IMR-90 (cell line): ENCODE data around the gene ZNF488. TPM values are rescaled to one million over a fixed set of nuclear protein-coding genes. Genes with fewer than 3 reads are reported as not detected.

Source experiments
- ATAC-seq: fragments of 200-7000 bp; cut with Tn5 transposase; 2 replicates; pipeline ENCODE4 v1.9.1; 2020; ENCODE audit warnings: low read depth, mild to moderate bottlenecking, moderate library complexity
- BruUV-seq: library from RNA; stranded (reverse); fragments of 400-500 nt; replicated peaks from 2 replicates; lab custom pipeline; 2021; lab: Mats Ljungman, UMichigan
- CTCF ChIA-PET: fragments of 300-600 bp; formaldehyde crosslinking; extraction: SDS; loops from one replicate; lab custom pipeline; 2021; ENCODE audit warnings: antibody characterized with exemption; lab: Yijun Ruan, JAX
- POLR2A ChIA-PET: fragments of 300-600 bp; sonication (Branson Sonifier 250); formaldehyde crosslinking; loops from one replicate; lab custom pipeline; 2022; ENCODE audit warnings: antibody characterized with exemption; ENCODE audit not compliant: unreplicated experiment; lab: Charles Lee
- DNase-seq: peaks from one replicate; pipeline ENCODE4 v3.0.0; 2013
- H2AFZ ChIP-seq: replicated peaks from 2 replicates; pipeline ENCODE3; 2013; ENCODE audit warnings: low read length, mild to moderate bottlenecking; ENCODE audit not compliant: poor library complexity
- H2AK5ac ChIP-seq: 2 replicates; pipeline ENCODE4 v1.6.1; 2013; ENCODE audit warnings: low read depth, low read length, inconsistent platforms
- H2AK9ac ChIP-seq: replicated peaks from 2 replicates; pipeline ENCODE3; 2013; ENCODE audit warnings: mild to moderate bottlenecking, low read depth, low read length, moderate library complexity; ENCODE audit not compliant: poor library complexity
- H2BK120ac ChIP-seq: 2 replicates; pipeline ENCODE4 v1.6.1; 2013; ENCODE audit warnings: low read depth, low read length, inconsistent platforms
- H2BK15ac ChIP-seq: 3 replicates; pipeline ENCODE4 v1.6.1; 2013; ENCODE audit warnings: low read depth, low read length, inconsistent platforms
- H2BK20ac ChIP-seq: 2 replicates; pipeline ENCODE4 v1.6.1; 2013; ENCODE audit warnings: low read depth, mild to moderate bottlenecking, inconsistent platforms, low read length, moderate library complexity
- H2BK5ac ChIP-seq: 2 replicates; pipeline ENCODE4 v1.6.1; 2013; ENCODE audit warnings: mild to moderate bottlenecking, low read depth, low read length, inconsistent platforms; ENCODE audit not compliant: poor library complexity, severe bottlenecking
- H3K14ac ChIP-seq: replicated peaks from 2 replicates; pipeline ENCODE4 v1.6.1; 2013; ENCODE audit warnings: low read depth, low read length, inconsistent platforms
- H3K18ac ChIP-seq: 2 replicates; pipeline ENCODE4 v1.6.1; 2013; ENCODE audit warnings: low read depth, low read length, control low read depth
- H3K23ac ChIP-seq: 2 replicates; pipeline ENCODE4 v1.6.1; 2013; ENCODE audit warnings: low read depth, low read length, inconsistent platforms
- H3K27ac ChIP-seq: 2 replicates; pipeline ENCODE4 v1.5.1; 2013; ENCODE audit warnings: mild to moderate bottlenecking, control low read depth, low read length; ENCODE audit not compliant: insufficient read depth
- H3K27me3 ChIP-seq: 2 replicates; pipeline ENCODE4 v1.6.1; 2013; ENCODE audit warnings: low read length; ENCODE audit not compliant: control insufficient read depth, insufficient read depth
- H3K36me3 ChIP-seq: 2 replicates; pipeline ENCODE4 v1.6.1; 2013; ENCODE audit warnings: low read length, mixed read lengths; ENCODE audit not compliant: control insufficient read depth, insufficient read depth
- H3K4ac ChIP-seq: 2 replicates; pipeline ENCODE4 v1.6.1; 2013; ENCODE audit warnings: low read depth, low read length, inconsistent platforms
- H3K4me1 ChIP-seq: 2 replicates; pipeline ENCODE4 v1.6.1; 2013; ENCODE audit warnings: low read length, mixed read lengths; ENCODE audit not compliant: control insufficient read depth, insufficient read depth
- H3K4me2 ChIP-seq: 2 replicates; pipeline ENCODE4 v1.6.1; 2013; ENCODE audit warnings: low read depth, mild to moderate bottlenecking, control low read depth, low read length, moderate library complexity
- H3K4me3 ChIP-seq: 2 replicates; pipeline ENCODE4 v1.5.1; 2013; ENCODE audit warnings: low read depth, mild to moderate bottlenecking, control low read depth, low read length, moderate library complexity; ENCODE audit not compliant: insufficient read depth
- H3K56ac ChIP-seq: 2 replicates; pipeline ENCODE4 v1.6.1; 2013; ENCODE audit warnings: low read length, inconsistent platforms; ENCODE audit not compliant: insufficient read depth; ENCODE audit errors: extremely low read depth
- H3K79me1 ChIP-seq, 2 experiments: 2 replicates each; pipeline ENCODE4 v1.6.1; 2013; ENCODE audit warnings: low read length in 2 of 2, inconsistent platforms in 1 of 2, low read depth in 1 of 2
- H3K9ac ChIP-seq: 2 replicates; pipeline ENCODE4 v1.6.1; 2013; ENCODE audit warnings: low read depth, low read length, control low read depth
- H3K9me1 ChIP-seq: 2 replicates; pipeline ENCODE4 v1.6.1; 2013; ENCODE audit warnings: low read length, inconsistent platforms; ENCODE audit not compliant: insufficient read depth
- H3K9me3 ChIP-seq: 2 replicates; pipeline ENCODE4 v1.6.1; 2013; ENCODE audit warnings: low read length; ENCODE audit not compliant: control insufficient read depth, insufficient read depth
- H4K20me1 ChIP-seq: 2 replicates; pipeline ENCODE4 v1.6.1; 2013; ENCODE audit warnings: low read length, inconsistent platforms; ENCODE audit not compliant: insufficient read depth
- H4K5ac ChIP-seq: 2 replicates; pipeline ENCODE4 v1.6.1; 2013; ENCODE audit warnings: mild to moderate bottlenecking, low read depth, low read length, control low read depth
- H4K8ac ChIP-seq, 2 experiments: 2 replicates each; pipeline ENCODE4 v1.6.1; 2013; ENCODE audit warnings: low read depth in 2 of 2, low read length in 2 of 2, control low read depth in 1 of 2, inconsistent platforms in 1 of 2
- H4K91ac ChIP-seq: 2 replicates; pipeline ENCODE4 v1.6.1; 2013; ENCODE audit warnings: low read depth, low read length, inconsistent platforms; ENCODE audit not compliant: insufficient read depth
- BHLHE40 ChIP-seq: fragments of 150-350 bp; IDR thresholded peaks from 2 replicates; pipeline ENCODE4 v1.6.1; 2016; ENCODE audit warnings: mild to moderate bottlenecking, low read depth, low read length
- CEBPB ChIP-seq: IDR thresholded peaks from 2 replicates; pipeline ENCODE4 v1.6.1; 2012; ENCODE audit warnings: low read depth, low read length, improper control_type of control experiment
- CHD1 ChIP-seq: IDR thresholded peaks from 2 replicates; pipeline ENCODE4 v1.6.1; 2012; ENCODE audit warnings: low read depth, low read length, improper control_type of control experiment
- CTCF ChIP-seq: conservative IDR thresholded peaks from 2 replicates; pipeline ENCODE4 v1.5.1; 2012; ENCODE audit warnings: mild to moderate bottlenecking, low read depth, low read length, improper control_type of control experiment
- FOS ChIP-seq: fragments of 150-350 bp; IDR thresholded peaks from 2 replicates; pipeline ENCODE4 v1.6.1; 2016; ENCODE audit warnings: low read depth, low read length
- MAFK ChIP-seq: IDR thresholded peaks from 2 replicates; pipeline ENCODE4 v1.6.1; 2012; ENCODE audit warnings: low read depth, low read length, improper control_type of control experiment
- MAZ ChIP-seq: IDR thresholded peaks from 2 replicates; pipeline ENCODE4 v1.6.1; 2012; ENCODE audit warnings: low read depth, mild to moderate bottlenecking, low read length, improper control_type of control experiment, moderate library complexity, borderline replicate concordance
- MXI1 ChIP-seq: IDR thresholded peaks from 2 replicates; pipeline ENCODE4 v1.6.1; 2012; ENCODE audit warnings: low read depth, mild to moderate bottlenecking, low read length, moderate library complexity, borderline replicate concordance
- NFE2L2 ChIP-seq: fragments of 150-350 bp; IDR thresholded peaks from 2 replicates; pipeline ENCODE4 v1.6.1; 2016; ENCODE audit warnings: low read depth, mild to moderate bottlenecking, low read length
- POLR2A ChIP-seq: IDR thresholded peaks from 2 replicates; pipeline ENCODE4 v1.6.1; 2012; ENCODE audit warnings: mild to moderate bottlenecking, low read depth, low read length
- RAD21 ChIP-seq: IDR thresholded peaks from 2 replicates; pipeline ENCODE4 v1.6.1; 2012; ENCODE audit warnings: low read length, improper control_type of control experiment
- RCOR1 ChIP-seq: IDR thresholded peaks from 2 replicates; pipeline ENCODE4 v1.6.1; 2012; ENCODE audit warnings: mild to moderate bottlenecking, low read length, improper control_type of control experiment; ENCODE audit not compliant: insufficient replicate concordance
- RFX5 ChIP-seq: IDR thresholded peaks from 2 replicates; pipeline ENCODE4 v1.8.0; 2012; ENCODE audit warnings: low read depth, mild to moderate bottlenecking, low read length, moderate library complexity
- SMC3 ChIP-seq: fragments of 150-350 bp; IDR thresholded peaks from 2 replicates; pipeline ENCODE4 v1.6.1; 2016; ENCODE audit warnings: low read depth, mild to moderate bottlenecking, antibody characterized with exemption, low read length, moderate library complexity
- USF2 ChIP-seq: fragments of 150-350 bp; IDR thresholded peaks from 2 replicates; pipeline ENCODE4 v1.6.1; 2017; ENCODE audit warnings: mild to moderate bottlenecking, antibody characterized with exemption, low read length, low read depth
- WGBS, 2 experiments: methylation state at CpG; one replicate each; pipeline versions ENCODE4 v1.1.5 to v1.1.7; 2013; ENCODE audit warnings: missing lambda C conversion rate in 2 of 2; ENCODE audit not compliant: insufficient read length in 1 of 2; ENCODE audit errors: extremely low coverage in 2 of 2; 5-methylcytosine and 5-hydroxymethylcytosine counted together
- dilution Hi-C: fragments of 300-500 bp; cut with HindIII; formaldehyde crosslinking; loops from one replicate; pipeline ENCODE4 v1.14.3; 2018; ENCODE audit warnings: low sequenced_read_pairs; ENCODE audit not compliant: unreplicated experiment
- in situ Hi-C: fragments of 300-500 bp; cut with MboI; formaldehyde crosslinking; loops from 3 replicates; pipeline ENCODE4 v1.14.3; 2019; ENCODE audit warnings: low sequenced_read_pairs, inconsistent platforms, mixed read lengths
- intact Hi-C: fragments of 100-400 bp; cut with micrococcal nuclease; formaldehyde crosslinking; loops from 2 replicates; pipeline ENCODE4 v1.10.0; 2022
- polyA plus RNA-seq, 3 experiments: library from polyadenylated mRNA; depleted of rRNA; stranded (reverse); fragments of >200 nt; gene quantifications; 2 replicates each; pipeline ENCODE4 v1.2.3, GENCODE V29; 2012; ENCODE audit warnings: low replicate concordance in 1 of 3
- total RNA-seq: library from RNA; depleted of rRNA; stranded (reverse); fragments of >200 nt; gene quantifications from 2 replicates; pipeline ENCODE4 v1.2.3, GENCODE V29; 2012
- TF ChIP-seq, protein P1 (sequence below): fragments of 150-350 bp; IDR thresholded peaks from 2 replicates; pipeline ENCODE4 v1.6.1; 2016; ENCODE audit warnings: low read depth, mild to moderate bottlenecking, low read length, moderate library complexity, borderline replicate concordance

ZNF488 gene
- total and polyA plus RNA-seq, 2 of the 4 experiments (the other 2 are of a cell fraction): under 0.01 to 0.14 TPM

DNA sequence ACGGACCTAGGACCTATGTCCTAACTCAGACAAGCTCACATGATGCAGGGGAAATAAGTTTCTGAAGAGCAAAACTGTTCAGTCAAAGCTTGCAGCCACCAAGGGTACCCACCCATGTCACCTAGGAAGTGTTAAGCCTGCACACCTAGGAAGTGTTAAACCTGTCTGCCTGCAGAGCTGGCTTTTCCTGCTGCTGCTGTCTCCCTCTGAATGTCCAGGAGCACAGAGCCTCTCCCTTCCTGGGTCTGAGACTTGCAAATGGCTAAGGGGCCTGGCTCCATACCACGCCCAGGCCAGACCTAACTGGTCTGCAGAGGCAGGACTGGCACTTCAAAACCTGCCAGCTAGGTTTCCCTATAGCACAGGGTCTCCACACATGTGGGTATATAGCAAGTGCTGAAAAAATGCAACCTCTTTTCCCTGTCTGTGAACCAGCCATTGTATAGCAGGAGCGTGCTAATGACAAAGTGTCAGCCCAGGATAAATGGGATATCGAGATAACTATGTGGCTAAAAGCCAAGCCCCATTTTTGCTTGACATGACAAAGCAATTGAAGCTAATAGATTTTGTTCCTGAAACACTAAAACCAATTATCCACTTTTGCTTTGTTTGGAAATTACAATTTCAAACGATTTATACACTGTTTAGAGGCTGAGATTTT lies 60.3 kb downstream of the ZNF488 start:
- Histone ChIP-seq H2AFZ (no peak overlapping the region), H3K4ac (no peak overlapping the region)
- dilution Hi-C loops: no loop called here

More for the DNA sequence above, 60.3 kb downstream of the ZNF488 start:
- no peak overlapping the region for H3K14ac ChIP-seq
- no peak overlapping the region for H4K8ac ChIP-seq
- no peak overlapping the region for H2AK5ac ChIP-seq
- DNase-seq (no peak), ATAC-seq (no peak)
- no peak overlapping the region for H2BK20ac ChIP-seq
- no peaks in the 10 kb centered on the region for H3K4me1 ChIP-seq
- no peak overlapping the region for H3K27ac ChIP-seq
- no peak overlapping the region for H4K5ac ChIP-seq
- CTCF ChIA-PET: interaction anchor here (1.1 kb wide), 1 partner anchor 12 kb away, joined by 3 read pairs; no protein-coding TSS in a partner anchor
- no peaks in the 10 kb centered on the region for H3K79me1 ChIP-seq
- POLR2A ChIA-PET: no interaction called here
- H3K36me3 ChIP-seq: no peaks in the 10 kb centered on the region
- H2BK15ac ChIP-seq: no peak overlapping the region
- H3K18ac ChIP-seq: no peak overlapping the region
- H3K27me3 ChIP-seq: peaks cover 43% of the 10 kb centered on the region
- no peak overlapping the region for H2BK5ac ChIP-seq
- in situ Hi-C loops: no loop called here
- H3K9ac ChIP-seq: no peak overlapping the region
- H3K9me3 ChIP-seq: no peaks in the 10 kb centered on the region
- BruUV-seq: no TSS peak
- H3K9me1 ChIP-seq: peaks cover 4% of the 10 kb centered on the region; the same call in 1 of the 2 replicates
- TF ChIP-seq NFE2L2: no peak
- no peak for TF ChIP-seq FOS
- TF ChIP-seq CEBPB: no peak
- no peak for TF ChIP-seq CHD1
- no peak for TF ChIP-seq USF2
- TF ChIP-seq SMC3: no peak
- no peak for TF ChIP-seq CTCF
- no peak for TF ChIP-seq MXI1
- no peak for TF ChIP-seq RCOR1
- TF ChIP-seq RAD21: no peak
- TF ChIP-seq POLR2A: no peak
- no peak for TF ChIP-seq MAFK
- no peak for TF ChIP-seq BHLHE40
- TF ChIP-seq MAZ: no peak
- TF ChIP-seq RFX5: no peak
- TF ChIP-seq, protein P1, sequence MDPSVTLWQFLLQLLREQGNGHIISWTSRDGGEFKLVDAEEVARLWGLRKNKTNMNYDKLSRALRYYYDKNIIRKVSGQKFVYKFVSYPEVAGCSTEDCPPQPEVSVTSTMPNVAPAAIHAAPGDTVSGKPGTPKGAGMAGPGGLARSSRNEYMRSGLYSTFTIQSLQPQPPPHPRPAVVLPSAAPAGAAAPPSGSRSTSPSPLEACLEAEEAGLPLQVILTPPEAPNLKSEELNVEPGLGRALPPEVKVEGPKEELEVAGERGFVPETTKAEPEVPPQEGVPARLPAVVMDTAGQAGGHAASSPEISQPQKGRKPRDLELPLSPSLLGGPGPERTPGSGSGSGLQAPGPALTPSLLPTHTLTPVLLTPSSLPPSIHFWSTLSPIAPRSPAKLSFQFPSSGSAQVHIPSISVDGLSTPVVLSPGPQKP: no peak
- H3K23ac ChIP-seq: no peak overlapping the region
- H2BK120ac ChIP-seq: no peak overlapping the region
- H3K4me3 ChIP-seq: no peak overlapping the region
- no peak overlapping the region for H4K91ac ChIP-seq
- no CpG with 5 or more reads among the region's 5 CpGs for WGBS, 2 experiments
- no peaks in the 10 kb centered on the region for H4K20me1 ChIP-seq
- H2AK9ac ChIP-seq: no peak overlapping the region
- H3K4me2 ChIP-seq: no peak overlapping the region
- H3K56ac ChIP-seq: no peak overlapping the region
- intact Hi-C loops: no loop called here
